ENCODE results near the gene STOML1. TPM values are rescaled to one million over a fixed set of nuclear protein-coding genes. Genes with fewer than 3 reads are reported as not detected.

The STOML1 gene
- total RNA-seq, 2 experiments from 2014 or later: 8.0 to 8.9 TPM

DNA sequence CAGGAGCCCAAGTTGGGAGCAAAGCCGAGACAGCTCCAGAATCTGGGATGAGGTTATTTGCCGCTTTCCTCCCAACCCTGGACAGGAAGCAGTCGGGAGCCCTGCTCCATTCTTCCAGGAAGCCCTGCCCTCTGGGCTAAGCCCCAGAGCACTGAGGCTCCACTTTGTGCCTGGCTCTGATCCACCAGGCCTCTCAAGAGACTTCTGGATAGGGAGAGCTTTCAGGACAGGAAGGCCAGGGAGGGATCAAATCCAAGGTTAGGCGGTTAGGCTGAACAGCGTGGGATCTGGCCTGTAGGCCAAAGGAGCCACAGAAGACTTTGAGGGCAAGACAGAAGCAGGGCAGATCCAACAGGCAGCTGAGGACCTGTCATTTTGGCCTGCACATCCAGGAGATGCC, 835 bp downstream of the STOML1 start:
- Histone ChIP-seq H3K79me2 (ENCODE audit: insufficient read depth, low read depth, low read length) (peaks cover 14% of the 10 kb centered on the region; the same call in 1 of the 2 replicates), H3K27ac (ENCODE audit: low read depth, low read length, poor library complexity, severe bottlenecking) (no peak overlapping the region), H3K4me3 (ENCODE audit: low read depth, low read length, poor library complexity, severe bottlenecking) (peak overlapping the region; percentile 97), H4K20me1 (ENCODE audit: insufficient read depth, low read length) (no peaks in the 10 kb centered on the region), H3K36me3 (ENCODE audit: insufficient read depth, low read length) (no peaks in the 10 kb centered on the region), H2AFZ (ENCODE audit: low read length) (peak overlapping the region; percentile 83; the same call in 1 of the 2 replicates), H3K4me2 (ENCODE audit: low read length) (peak overlapping the region; percentile 94), H3K4me1 (ENCODE audit: insufficient read depth, low read length, poor library complexity, severe bottlenecking) (peaks cover 31% of the 10 kb centered on the region), H3K9me3 (ENCODE audit: low read length) (no peaks in the 10 kb centered on the region), H3K9me2 (ENCODE audit: insufficient read depth, low read length) (no peaks in the 10 kb centered on the region)
- BruUV-seq (replicated peaks): no TSS peak
- intact Hi-C loops (cut with micrococcal nuclease; ENCODE audit: unreplicated experiment): loop anchor here (5.0 to 10.0 kb wide), 2 partner anchors 474 to 1759 kb away; partner anchors contain the start of genes PKM and UBL7
- TF ChIP-seq EZH2phosphoT487 (IDR thresholded peaks at IDR 0.05; ENCODE audit: borderline replicate concordance, low read depth, low read length): no peak
- TF ChIP-seq, protein P1, sequence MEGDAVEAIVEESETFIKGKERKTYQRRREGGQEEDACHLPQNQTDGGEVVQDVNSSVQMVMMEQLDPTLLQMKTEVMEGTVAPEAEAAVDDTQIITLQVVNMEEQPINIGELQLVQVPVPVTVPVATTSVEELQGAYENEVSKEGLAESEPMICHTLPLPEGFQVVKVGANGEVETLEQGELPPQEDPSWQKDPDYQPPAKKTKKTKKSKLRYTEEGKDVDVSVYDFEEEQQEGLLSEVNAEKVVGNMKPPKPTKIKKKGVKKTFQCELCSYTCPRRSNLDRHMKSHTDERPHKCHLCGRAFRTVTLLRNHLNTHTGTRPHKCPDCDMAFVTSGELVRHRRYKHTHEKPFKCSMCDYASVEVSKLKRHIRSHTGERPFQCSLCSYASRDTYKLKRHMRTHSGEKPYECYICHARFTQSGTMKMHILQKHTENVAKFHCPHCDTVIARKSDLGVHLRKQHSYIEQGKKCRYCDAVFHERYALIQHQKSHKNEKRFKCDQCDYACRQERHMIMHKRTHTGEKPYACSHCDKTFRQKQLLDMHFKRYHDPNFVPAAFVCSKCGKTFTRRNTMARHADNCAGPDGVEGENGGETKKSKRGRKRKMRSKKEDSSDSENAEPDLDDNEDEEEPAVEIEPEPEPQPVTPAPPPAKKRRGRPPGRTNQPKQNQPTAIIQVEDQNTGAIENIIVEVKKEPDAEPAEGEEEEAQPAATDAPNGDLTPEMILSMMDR (conservative IDR thresholded peaks at IDR 0.05; ENCODE audit: low read length): no peak
- CTCF ChIA-PET (ENCODE audit: unreplicated experiment): no interaction called here
- POLR2A ChIA-PET: no interaction called here
- DNase-seq (ENCODE audit: low spot score): no peak

DNA sequence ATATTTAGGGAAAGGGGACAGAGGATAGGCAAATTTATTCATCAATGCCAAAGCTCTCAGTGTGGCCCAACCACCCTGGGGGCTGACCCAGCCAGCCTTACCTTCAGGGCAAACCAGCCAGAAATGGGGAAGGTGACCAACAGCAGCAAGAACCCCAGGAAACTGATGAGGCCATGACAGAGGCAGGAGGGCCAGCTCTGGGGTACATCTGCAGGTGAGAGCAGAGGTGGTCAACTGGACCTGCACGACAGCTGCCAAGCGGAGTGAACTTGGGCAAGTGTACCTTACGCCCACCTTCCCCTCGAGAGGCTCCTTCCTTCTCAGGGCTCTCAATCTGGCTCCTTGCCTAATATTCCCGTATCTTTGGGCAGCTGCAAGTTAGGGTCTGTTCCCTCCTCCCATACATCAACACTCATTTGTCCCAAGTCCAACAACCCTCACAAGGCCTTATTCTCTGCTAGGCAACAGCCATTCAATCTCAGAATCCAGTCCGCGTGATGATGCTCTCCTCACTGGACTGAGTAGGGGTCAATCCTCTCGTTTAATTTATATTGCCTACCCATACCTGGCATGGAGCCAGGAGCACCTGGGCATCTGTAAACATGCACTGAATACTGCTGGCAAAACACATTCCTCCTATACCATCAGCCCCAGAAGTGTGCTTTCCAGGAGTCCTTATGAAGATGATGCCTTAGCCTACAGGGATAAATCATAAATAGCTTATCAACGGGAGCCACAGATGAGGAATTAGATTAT, 1.7 kb downstream of the STOML1 start:
- intact Hi-C loops (cut with micrococcal nuclease; ENCODE audit: unreplicated experiment): loop anchor here (5.0 to 10.0 kb wide), 2 partner anchors 474 to 1758 kb away; partner anchors contain the start of genes PKM and UBL7
- DNase-seq (ENCODE audit: low spot score): no peak
- 0 out of 2 replicates have a peak overlapping the region, but pooled peaks have one; percentile 94 for H3K4me2 ChIP-seq (ENCODE audit: low read length)
- TF ChIP-seq, protein P1 (conservative IDR thresholded peaks at IDR 0.05; ENCODE audit: low read length): no peak
- no peak for TF ChIP-seq EZH2phosphoT487 (IDR thresholded peaks at IDR 0.05; ENCODE audit: borderline replicate concordance, low read depth, low read length)
- H3K9me3 ChIP-seq (ENCODE audit: low read length): no peaks in the 10 kb centered on the region
- POLR2A ChIA-PET: no interaction called here
- no peaks in the 10 kb centered on the region for H3K36me3 ChIP-seq (ENCODE audit: insufficient read depth, low read length)
- H3K79me2 ChIP-seq (ENCODE audit: insufficient read depth, low read depth, low read length): peaks cover 7% of the 10 kb centered on the region; the same call in 1 of the 2 replicates
- no peak overlapping the region for H2AFZ ChIP-seq (ENCODE audit: low read length)
- no peaks in the 10 kb centered on the region for H3K9me2 ChIP-seq (ENCODE audit: insufficient read depth, low read length)
- no peak overlapping the region for H3K27ac ChIP-seq (ENCODE audit: low read depth, low read length, poor library complexity, severe bottlenecking)
- H4K20me1 ChIP-seq (ENCODE audit: insufficient read depth, low read length): no peaks in the 10 kb centered on the region
- TSS peak; percentile 66 for BruUV-seq (replicated peaks)
- no peak overlapping the region for H3K4me3 ChIP-seq (ENCODE audit: low read depth, low read length, poor library complexity, severe bottlenecking)
- CTCF ChIA-PET (ENCODE audit: unreplicated experiment): no interaction called here
- peaks cover 24% of the 10 kb centered on the region for H3K4me1 ChIP-seq (ENCODE audit: insufficient read depth, low read length, poor library complexity, severe bottlenecking)

Data from OCI-LY7 (cell line).